ENCODE results near the gene PA2G4. TPM values are rescaled to one million over a fixed set of nuclear protein-coding genes. Genes with fewer than 3 reads are reported as not detected.
A peak's percentile ranks its signal among the peaks of the same experiment; 100 is the strongest.
"Not testable (repeated sequence)": the region's sequence is repeated elsewhere in the genome, so short reads cannot be mapped to it uniquely, and the experiment has no call there.

The PA2G4 gene
- polyA plus RNA-seq, 1 donor = 115 TPM

DNA sequence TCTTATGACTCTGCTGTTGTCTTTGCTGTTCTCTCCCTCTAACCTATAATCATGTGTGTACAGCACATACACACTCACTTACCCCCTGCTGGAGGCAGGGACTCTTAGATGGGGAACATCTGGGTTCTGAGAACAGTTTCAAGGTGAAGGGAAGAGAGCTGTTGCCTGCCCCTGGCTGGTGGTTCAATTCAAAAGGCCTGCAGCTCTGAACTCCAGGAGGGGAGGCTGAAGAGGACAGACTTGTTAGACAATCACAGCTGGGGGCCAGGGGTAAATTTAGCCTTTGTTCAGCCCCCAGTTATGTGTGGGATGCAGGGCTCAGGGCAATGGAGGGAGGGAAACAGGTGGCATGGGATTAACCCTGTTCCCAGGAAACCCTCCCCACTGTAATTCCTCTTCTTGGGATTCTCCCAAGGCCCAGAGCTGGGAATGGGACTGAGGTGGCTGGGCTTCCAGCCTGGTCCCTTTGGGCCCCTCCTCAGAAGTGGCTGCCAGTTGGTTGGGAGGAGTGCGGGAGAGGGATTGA lies 50.0 kb downstream of the PA2G4 start:
- DNase-seq = no peak

DNA sequence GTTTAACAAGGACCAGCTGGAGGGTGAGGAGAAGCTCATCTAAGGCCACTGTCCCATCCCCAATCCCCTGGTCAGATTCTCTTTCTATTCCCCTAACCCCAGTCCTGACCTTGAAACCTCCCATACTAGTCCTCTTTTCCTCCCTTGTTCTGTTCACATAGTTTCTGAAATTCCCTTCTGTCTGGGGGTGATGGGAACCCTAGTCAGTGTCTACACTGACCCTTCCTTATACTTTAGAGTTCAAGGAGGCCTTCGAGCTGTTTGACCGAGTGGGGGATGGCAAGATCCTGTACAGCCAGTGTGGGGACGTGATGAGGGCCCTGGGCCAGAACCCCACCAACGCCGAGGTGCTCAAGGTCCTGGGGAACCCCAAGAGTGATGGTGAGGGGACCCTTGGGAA lies 50.5 kb downstream of the PA2G4 start:
- no peak for DNase-seq

- DNase-seq = no peak
Measured at GRCh38 chr12:56155256-56155845, 51.0 kb downstream of the PA2G4 start.

GRCh38 chr12:56156464-56157200 lies 52.3 kb downstream of the PA2G4 start:
- not testable (repeated sequence) for DNase-seq

- peak; percentile 88 for DNase-seq
Measured at GRCh38 chr12:56157201-56158028, 53.1 kb downstream of the PA2G4 start.

GRCh38 chr12:56158029-56158925 lies 53.9 kb downstream of the PA2G4 start, which contains the start of gene MYL6:
Gene MYL6 (plus strand): TSS chr12:56158359. CDS start chr12:56158402, 43 bp downstream.
- peak; percentile 97 for DNase-seq

DNA sequence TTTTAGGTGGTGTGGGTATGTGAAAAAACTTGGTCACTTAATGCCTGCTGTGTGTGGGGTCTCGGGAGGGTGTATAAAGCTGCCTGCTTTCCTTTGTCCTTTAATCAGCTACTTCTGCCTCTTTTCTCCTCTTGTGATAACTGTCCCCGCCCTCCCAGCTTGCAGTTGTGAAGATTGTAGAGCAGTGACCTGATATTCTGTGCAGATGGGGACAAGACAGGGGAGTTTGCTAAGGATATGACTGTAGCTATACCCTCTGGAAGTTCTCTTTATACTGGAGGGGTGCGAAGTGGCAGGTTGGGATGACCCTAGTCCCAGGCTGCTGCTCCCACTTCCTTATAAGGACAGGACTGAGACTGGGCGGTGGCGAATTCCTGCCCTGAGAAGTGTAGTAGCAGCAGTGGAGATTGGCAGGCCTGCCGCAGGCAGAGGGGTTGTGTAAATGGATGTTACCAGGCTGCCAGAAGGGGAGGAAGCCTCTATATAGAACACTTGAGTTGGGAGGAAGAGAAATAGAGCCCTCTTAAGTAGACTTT lies 54.6 kb downstream of the PA2G4 start:
- peak; percentile 48 for DNase-seq

GRCh38 chr12:56159482-56160192 lies 55.3 kb downstream of the PA2G4 start:
- no peak for DNase-seq

DNA sequence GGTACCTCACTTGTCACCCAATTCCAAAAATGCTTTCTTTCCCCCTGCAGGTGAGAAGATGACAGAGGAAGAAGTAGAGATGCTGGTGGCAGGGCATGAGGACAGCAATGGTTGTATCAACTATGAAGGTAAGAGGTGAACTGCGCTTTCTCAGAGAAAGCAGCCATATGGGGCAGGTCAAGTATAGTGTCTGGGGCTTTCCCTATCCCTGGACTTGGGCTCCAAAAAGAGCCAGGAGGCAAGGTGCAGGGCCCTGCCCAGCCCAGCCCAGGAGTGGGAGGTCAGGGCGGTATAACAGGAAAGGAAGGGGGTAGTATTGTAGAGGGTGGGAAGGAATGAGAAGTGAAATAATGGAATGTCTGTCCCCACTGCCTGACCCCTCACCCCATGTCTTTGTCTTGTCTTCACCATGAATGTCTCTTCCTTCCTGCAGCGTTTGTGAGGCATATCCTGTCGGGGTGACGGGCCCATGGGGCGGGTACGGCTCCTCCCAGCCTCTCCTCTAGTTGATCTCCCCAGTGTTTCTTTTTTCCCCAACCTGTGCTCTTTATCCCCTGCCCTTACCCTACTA lies 55.9 kb downstream of the PA2G4 start:
- DNase-seq = no peak

DNA sequence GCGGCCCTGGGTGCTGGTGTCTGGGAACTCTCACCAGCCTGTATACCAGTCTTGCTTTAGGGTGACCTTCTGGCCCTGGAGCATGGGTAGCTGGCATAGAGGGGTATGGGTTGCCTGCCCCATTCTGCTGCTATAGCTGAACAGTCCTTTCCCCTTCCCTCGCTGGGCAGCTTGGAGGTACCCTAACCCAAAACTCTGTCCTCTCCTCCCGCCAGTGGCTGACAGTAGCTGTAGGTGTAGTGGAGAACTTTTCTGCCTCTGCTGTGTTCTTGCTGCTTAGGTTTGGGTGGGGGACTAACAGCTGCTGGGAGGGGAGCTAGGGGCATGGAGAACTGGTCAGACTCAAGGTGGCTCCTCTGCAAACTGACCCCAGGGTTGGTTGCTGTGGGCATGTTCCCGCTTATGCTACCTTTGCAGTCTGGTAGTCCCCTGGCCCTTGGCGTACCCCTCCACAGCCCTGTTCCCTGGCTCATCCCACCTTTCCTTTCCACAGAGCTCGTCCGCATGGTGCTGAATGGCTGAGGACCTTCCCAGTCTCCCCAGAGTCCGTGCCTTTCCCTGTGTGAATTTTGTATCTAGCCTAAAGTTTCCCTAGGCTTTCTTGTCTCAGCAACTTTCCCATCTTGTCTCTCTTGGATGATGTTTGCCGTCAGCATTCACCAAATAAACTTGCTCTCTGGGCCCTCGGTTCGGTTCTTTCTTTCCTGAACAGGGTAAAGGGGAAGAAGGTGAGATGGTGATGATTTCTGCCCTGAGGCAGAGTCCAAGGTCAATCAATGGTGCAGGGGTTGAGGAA lies 56.7 kb downstream of the PA2G4 start:
- no peak for DNase-seq

- DNase-seq = no peak
Measured at GRCh38 chr12:56161690-56162351, 57.5 kb downstream of the PA2G4 start.

- DNase-seq = no peak
Measured at GRCh38 chr12:56162468-56163290, 58.3 kb downstream of the PA2G4 start.

Other genes starting within 250 kb of the PA2G4 start
- 18.9 TPM for gene PYM1, start 176.7 kb upstream of the PA2G4 start, polyA plus RNA-seq (ENCODE audit: insufficient read length)
- gene DGKA, start 173.4 kb upstream of the PA2G4 start, polyA plus RNA-seq (ENCODE audit: insufficient read length) = 16.3 TPM
- gene PMEL, start 138.5 kb upstream of the PA2G4 start, polyA plus RNA-seq (ENCODE audit: insufficient read length) = 2.0 TPM
- 23.7 TPM for gene CDK2, start 137.7 kb upstream of the PA2G4 start, polyA plus RNA-seq (ENCODE audit: insufficient read length)
- 124 TPM for gene RAB5B, start 130.5 kb upstream of the PA2G4 start, polyA plus RNA-seq (ENCODE audit: insufficient read length)
- gene SUOX, start 107.3 kb upstream of the PA2G4 start, polyA plus RNA-seq (ENCODE audit: insufficient read length) = 14.6 TPM
- gene IKZF4, start 83.5 kb upstream of the PA2G4 start, polyA plus RNA-seq (ENCODE audit: insufficient read length) = 11.9 TPM
- 467 TPM for gene RPS26, start 62.6 kb upstream of the PA2G4 start, polyA plus RNA-seq (ENCODE audit: insufficient read length)
- 212 TPM for gene ERBB3, start 24.4 kb upstream of the PA2G4 start, polyA plus RNA-seq (ENCODE audit: insufficient read length)
- 4,856 TPM for gene RPL41, start 12.1 kb downstream of the PA2G4 start, polyA plus RNA-seq (ENCODE audit: insufficient read length)
- 6.0 TPM for gene ZC3H10, start 13.7 kb downstream of the PA2G4 start, polyA plus RNA-seq (ENCODE audit: insufficient read length)
- 87.7 TPM for gene ESYT1, start 23.7 kb downstream of the PA2G4 start, polyA plus RNA-seq (ENCODE audit: insufficient read length)
- gene MYL6B, start 48.0 kb downstream of the PA2G4 start, polyA plus RNA-seq (ENCODE audit: insufficient read length) = 426 TPM
- gene MYL6, start 53.8 kb downstream of the PA2G4 start, polyA plus RNA-seq (ENCODE audit: insufficient read length) = 1,238 TPM
- gene SMARCC2, start 84.9 kb downstream of the PA2G4 start, polyA plus RNA-seq (ENCODE audit: insufficient read length) = 67.8 TPM
- gene RNF41, start 117.4 kb downstream of the PA2G4 start, polyA plus RNA-seq (ENCODE audit: insufficient read length) = 45.6 TPM
- 17.4 TPM for gene NABP2, start 119.8 kb downstream of the PA2G4 start, polyA plus RNA-seq (ENCODE audit: insufficient read length)
- not detected for gene SLC39A5, start 125.5 kb downstream of the PA2G4 start, polyA plus RNA-seq (ENCODE audit: insufficient read length)
- gene ANKRD52, start 153.8 kb downstream of the PA2G4 start, polyA plus RNA-seq (ENCODE audit: insufficient read length) = 18.9 TPM
- 16.4 TPM for gene COQ10A, start 162.4 kb downstream of the PA2G4 start, polyA plus RNA-seq (ENCODE audit: insufficient read length)
- gene CS, start 195.8 kb downstream of the PA2G4 start, polyA plus RNA-seq (ENCODE audit: insufficient read length) = 232 TPM
- gene CNPY2, start 211.4 kb downstream of the PA2G4 start, polyA plus RNA-seq (ENCODE audit: insufficient read length) = 41.0 TPM
- gene PAN2, start 229.4 kb downstream of the PA2G4 start, polyA plus RNA-seq (ENCODE audit: insufficient read length) = 46.7 TPM
- 0.52 TPM for gene IL23A, start 234.3 kb downstream of the PA2G4 start, polyA plus RNA-seq (ENCODE audit: insufficient read length)

All from hindlimb muscle (tissue), 1 donor.